Motor neuron (in vitro differentiated cells): ENCODE data around the gene CCL7. TPM values are rescaled to one million over a fixed set of nuclear protein-coding genes. Genes with fewer than 3 reads are reported as not detected.
A peak's percentile ranks its signal among the peaks of the same experiment; 100 is the strongest.
"Not testable (repeated sequence)": the region's sequence is repeated elsewhere in the genome, so short reads cannot be mapped to it uniquely, and the experiment has no call there.

ENCODE experiments used
- ATAC-seq, 8 experiments: fragments of 200-7000 bp; cut with Tn5 transposase; replicated peaks in 6 of 8; 2 replicates each; pipeline ENCODE4 v1.8.0; 2021; ENCODE audit warnings: mild to moderate bottlenecking in 8 of 8, moderate library complexity in 8 of 8
- H3K27ac ChIP-seq, 2 donors: fragments of 250-450 bp; sonication (Bioruptor Pico); 2 replicates each; pipeline ENCODE4 v1.9.0; 2021; ENCODE audit warnings: antibody characterized with exemption in 2 of 2, mild to moderate bottlenecking in 2 of 2, moderate library complexity in 1 of 2
- H3K4me1 ChIP-seq, 2 donors: fragments of 250-450 bp; sonication (Bioruptor Pico); replicated peaks in 1 of 2; 2 replicates each; pipeline ENCODE4 v1.6.1; 2021; ENCODE audit warnings: antibody characterized with exemption in 2 of 2, mild to moderate bottlenecking in 2 of 2, moderate library complexity in 1 of 2
- H3K4me3 ChIP-seq, 5 donors: fragments of 250-450 bp; sonication (Bioruptor Pico); 2 replicates each; pipeline ENCODE4 v1.9.0; 2021; ENCODE audit warnings: antibody characterized with exemption in 5 of 5, mild to moderate bottlenecking in 5 of 5, moderate library complexity in 4 of 5
- WGBS, 10 experiments: fragments of 450-650 bp; shearing (Covaris generic); methylation state at CpG; one replicate each; pipeline ENCODE4 v1.0.0; 2022; 5-methylcytosine and 5-hydroxymethylcytosine counted together
- in situ Hi-C, 9 experiments: fragments of 400-800 bp; cut with MboI; loops; one replicate each; pipeline ENCODE4 v1.15.0; 2021; ENCODE audit warnings: low sequenced_read_pairs in 9 of 9, low pct_unique_long_range_greater_than_20kb in 2 of 9; ENCODE audit not compliant: unreplicated experiment in 9 of 9
- total RNA-seq, 8 experiments: library from RNA; unstranded; fragments of 300-600 nt; gene quantifications; 2 replicates each; pipeline versions ENCODE4 v1.2.3 to v1.2.4, GENCODE V29; 2022

CCL7 gene
- total RNA-seq, result not detected

- ATAC-seq, result peak in 7 of 8 experiments; percentile 25 to 71 (median 50)
- Histone ChIP-seq H3K27ac (no peak within 1 kb of the TSS), H3K4me3 (no peak within 1 kb of the TSS), H3K4me1 (no peaks in the 10 kb centered on the region)
- 0 to 40% (median 5%) methylated on average over 1 of the region's 1 CpG; no CpG with 5 or more reads in 6 of the 10 experiments for WGBS, 10 experiments
- in situ Hi-C loops, result loop anchor here in 1 of 9 experiments (10.0 kb wide), 1 partner anchor 45 kb away; the partner anchor contains the start of gene CCL8
Measured at GRCh38 chr17:34269969-34270368, at the start of gene CCL7. Gene CCL7 (plus strand): TSS chr17:34270221. CDS start chr17:34270291, 70 bp downstream.

GRCh38 chr17:34220752-34221395 lies 49.1 kb upstream of the CCL7 start:
- Histone ChIP-seq H3K4me3 (no peak overlapping the region), H3K4me1 (no peaks in the 10 kb centered on the region), H3K27ac (no peak overlapping the region)
- in situ Hi-C loops, result loop anchor here in 2 of 9 experiments (25.0 kb wide), 1 partner anchor 141 kb away; the partner anchor contains the start of genes CCL1 (in 2 of the 2) and CCL13 (in 2 of the 2)
- ATAC-seq, result no peak
- 71 to 100% (median 89%) methylated on average over 1 to 4 of the region's 5 CpGs; no CpG with 5 or more reads in 4 of the 10 experiments for WGBS, 10 experiments

- WGBS, 10 experiments, result 60 to 100% (median 78%) methylated on average over 1 to 4 of the region's 4 CpGs; no CpG with 5 or more reads in 2 of the 10 experiments
- ATAC-seq, result no peak
- no peaks in the 10 kb centered on the region for H3K4me1 ChIP-seq
- in situ Hi-C loops, result loop anchor here in 2 of 9 experiments (25.0 kb wide), 1 partner anchor 141 kb away; the partner anchor contains the start of genes CCL1 (in 2 of the 2) and CCL13 (in 2 of the 2)
- no peak overlapping the region for H3K27ac ChIP-seq
- H3K4me3 ChIP-seq, result no peak overlapping the region
Measured at GRCh38 chr17:34221411-34221810, 48.6 kb upstream of the CCL7 start.

GRCh38 chr17:34222722-34223497 lies 47.1 kb upstream of the CCL7 start:
- Histone ChIP-seq H3K4me1 (no peaks in the 10 kb centered on the region), H3K4me3 (no peak overlapping the region), H3K27ac (no peak overlapping the region)
- ATAC-seq, result no peak
- in situ Hi-C loops, result loop anchor here in 2 of 9 experiments (25.0 kb wide), 1 partner anchor 139 kb away; the partner anchor contains the start of genes CCL1 (in 2 of the 2) and CCL13 (in 2 of the 2)
- 21 to 94% (median 80%) methylated on average over 1 to 3 of the region's 3 CpGs; no CpG with 5 or more reads in 3 of the 10 experiments for WGBS, 10 experiments

- in situ Hi-C loops, result no loop called here
- Histone ChIP-seq H3K27ac (no peak overlapping the region), H3K4me3 (no peak overlapping the region), H3K4me1 (no peaks in the 10 kb centered on the region)
- 67 to 90% (median 86%) methylated on average over 2 to 8 of the region's 9 CpGs; no CpG with 5 or more reads in 4 of the 10 experiments for WGBS, 10 experiments
- no peak for ATAC-seq
Measured at GRCh38 chr17:34225046-34225445, 45.0 kb upstream of the CCL7 start.

- 6 to 80% (median 40%) methylated on average over 1 to 3 of the region's 3 CpGs; no CpG with 5 or more reads in 1 of the 10 experiments for WGBS, 10 experiments
- Histone ChIP-seq H3K4me3 (no peak overlapping the region), H3K27ac (no peak overlapping the region), H3K4me1 (no peaks in the 10 kb centered on the region)
- ATAC-seq, result peak in 3 of 8 experiments; percentile 49 to 78 (median 67)
- in situ Hi-C loops, result no loop called here
Measured at GRCh38 chr17:34226011-34226743, 43.8 kb upstream of the CCL7 start.

GRCh38 chr17:34226744-34227034 lies 43.3 kb upstream of the CCL7 start:
- in situ Hi-C loops, result no loop called here
- peak in 3 of 8 experiments; percentile 64 to 90 (median 84) for ATAC-seq
- no peak overlapping the region for H3K27ac ChIP-seq
- H3K4me3 ChIP-seq, result no peak overlapping the region
- no peaks in the 10 kb centered on the region for H3K4me1 ChIP-seq

- in situ Hi-C loops, H3K4me3 ChIP-seq, H3K4me1 ChIP-seq, H3K27ac ChIP-seq, ATAC-seq: not testable (repeated sequence)
- WGBS, 10 experiments, result 43 to 75% (median 62%) methylated on average over 1 to 2 of the region's 2 CpGs; no CpG with 5 or more reads in 3 of the 10 experiments
Measured at GRCh38 chr17:34227293-34227692, 42.7 kb upstream of the CCL7 start.

GRCh38 chr17:34227707-34228106 lies 42.3 kb upstream of the CCL7 start:
- Histone ChIP-seq H3K27ac (no peak overlapping the region), H3K4me1 (no peaks in the 10 kb centered on the region), H3K4me3 (no peak overlapping the region)
- in situ Hi-C loops, result no loop called here
- 51 to 100% (median 70%) methylated on average over 1 to 3 of the region's 3 CpGs; no CpG with 5 or more reads in 4 of the 10 experiments for WGBS, 10 experiments
- no peak for ATAC-seq

- Histone ChIP-seq H3K27ac (no peak overlapping the region), H3K4me3 (no peak overlapping the region), H3K4me1 (no peaks in the 10 kb centered on the region)
- in situ Hi-C loops, result no loop called here
- no peak for ATAC-seq
- WGBS, 10 experiments, result 50 to 100% (median 83%) methylated on average over 1 to 4 of the region's 4 CpGs; no CpG with 5 or more reads in 2 of the 10 experiments
Measured at GRCh38 chr17:34228781-34229180, 41.2 kb upstream of the CCL7 start.

GRCh38 chr17:34230342-34230741 lies 39.7 kb upstream of the CCL7 start:
- H3K27ac ChIP-seq, result no peak overlapping the region
- ATAC-seq, result no peak
- in situ Hi-C loops, result no loop called here
- H3K4me3 ChIP-seq, result no peak overlapping the region
- H3K4me1 ChIP-seq, result peaks cover 0 to under 1% of the 10 kb centered on the region in 2 donors
- 0 to 83% (median 14%) methylated on average over 1 of the region's 1 CpG; no CpG with 5 or more reads in 5 of the 10 experiments for WGBS, 10 experiments

- H3K4me1 ChIP-seq, result peaks cover 0 to 6% of the 10 kb centered on the region in 2 donors
- H3K27ac ChIP-seq, result no peak overlapping the region
- 80 to 100% (median 82%) methylated on average over 1 to 2 of the region's 3 CpGs; no CpG with 5 or more reads in 4 of the 10 experiments for WGBS, 10 experiments
- in situ Hi-C loops, result no loop called here
- no peak overlapping the region for H3K4me3 ChIP-seq
- ATAC-seq, result no peak
Measured at GRCh38 chr17:34234616-34235015, 35.4 kb upstream of the CCL7 start.
